BJ (cell line): ENCODE measurements around the gene MTARC1. TPM values are rescaled to one million over a fixed set of nuclear protein-coding genes. Genes with fewer than 3 reads are reported as not detected.

ENCODE experiments used
- CTCF ChIA-PET: fragments of 350-600 bp; formaldehyde crosslinking; extraction: SDS; loops from one replicate; lab custom pipeline; 2021; ENCODE audit warnings: antibody characterized with exemption, inconsistent platforms; lab: Yijun Ruan, JAX
- POLR2A ChIA-PET: fragments of 300-600 bp; sonication (Branson Sonifier 250); formaldehyde crosslinking; extraction: SDS; loops from one replicate; lab custom pipeline; 2021; ENCODE audit warnings: antibody characterized with exemption; lab: Charles Lee
- DNase-seq: peaks from one replicate; pipeline ENCODE4 v3.0.0-alpha.2; 2011; ENCODE audit warnings: low read depth
- H3K27me3 ChIP-seq: 2 replicates; pipeline ENCODE4 v1.6.0; 2011; ENCODE audit warnings: low read length; ENCODE audit not compliant: control insufficient read depth, insufficient read depth
- H3K36me3 ChIP-seq: 2 replicates; pipeline ENCODE4 v1.5.1; 2011; ENCODE audit warnings: low read length; ENCODE audit not compliant: control insufficient read depth, insufficient read depth
- H3K4me3 ChIP-seq: 2 replicates; pipeline ENCODE4 v1.5.1; 2011; ENCODE audit warnings: low read depth, mild to moderate bottlenecking, control low read depth, low read length
- polyA plus RNA-seq: library from polyadenylated mRNA; depleted of rRNA; stranded (reverse); fragments of >200 nt; gene quantifications from 2 replicates; pipeline ENCODE4 v1.2.3, GENCODE V29; 2011
- TF ChIP-seq, protein P1 (sequence below): IDR thresholded peaks from 2 replicates; pipeline ENCODE4 v1.5.1; 2011; ENCODE audit warnings: low read depth, mild to moderate bottlenecking, control low read depth, inconsistent platforms, low read length, moderate library complexity; ENCODE audit not compliant: insufficient read depth

The MTARC1 gene
- polyA plus RNA-seq, 1 experiment, result 0.72 TPM

DNA sequence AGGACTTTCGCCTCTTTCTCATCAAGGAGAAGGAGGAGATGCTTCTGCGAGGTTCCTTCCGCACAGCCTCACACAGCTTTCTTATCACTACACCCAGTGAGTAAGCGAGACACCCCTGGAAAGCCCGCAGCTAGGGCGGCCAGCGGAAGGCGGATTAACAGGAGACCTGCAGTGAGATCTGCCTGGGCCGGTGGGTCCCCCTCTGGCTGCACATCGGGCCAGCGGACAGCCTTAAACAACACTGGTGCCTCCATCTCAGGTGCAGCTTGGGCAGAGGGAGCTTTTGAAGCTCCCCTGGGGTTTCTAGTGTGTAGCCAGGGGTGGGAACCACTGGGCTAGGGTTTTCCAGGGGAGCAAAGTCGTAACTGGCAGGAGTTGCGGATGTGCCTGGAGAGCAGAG, 17.5 kb upstream of the MTARC1 start:
- CTCF ChIA-PET, result interaction anchor here (1.1 to 1.4 kb wide), 2 partner anchors 8 to 78 kb away, joined by 4 to 5 read pairs; no protein-coding TSS in a partner anchor
- POLR2A ChIA-PET, result no interaction called here
- no peak for DNase-seq

DNA sequence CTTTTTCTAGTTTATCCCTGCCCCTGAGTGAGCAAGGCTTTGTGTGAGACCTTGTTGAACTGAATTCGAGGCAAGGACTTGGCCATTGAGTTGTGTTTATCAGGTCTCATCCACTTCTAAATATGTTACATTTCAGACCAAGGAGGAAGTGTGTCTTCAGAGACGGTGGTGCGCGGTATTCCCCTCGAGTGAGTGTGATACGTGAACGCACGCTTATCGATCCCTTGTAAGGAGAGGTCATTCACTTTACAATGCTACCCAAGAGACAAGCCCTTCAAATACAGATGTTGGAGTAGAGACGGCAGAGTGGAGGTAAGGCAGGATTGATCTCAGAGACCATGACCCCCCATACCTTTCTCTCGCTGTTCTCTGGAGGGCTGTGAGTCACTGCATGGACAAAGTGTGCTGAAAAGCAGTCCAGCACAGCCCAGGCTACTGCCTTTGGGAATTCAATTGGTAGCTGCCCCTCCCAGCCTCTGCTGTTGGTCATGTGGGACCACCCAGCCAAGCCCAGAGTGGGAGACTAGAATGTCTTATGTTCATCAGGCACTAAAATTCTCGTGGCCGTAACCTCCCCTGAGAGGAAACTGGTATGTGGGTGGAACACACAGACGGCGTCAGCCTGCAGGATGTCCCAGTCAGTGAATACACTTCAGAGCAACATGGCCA, 16.3 kb upstream of the MTARC1 start:
- ChIA-PET CTCF (interaction anchor here (1.4 kb wide), 1 partner anchor 80 kb away, joined by 4 read pairs; no protein-coding TSS in a partner anchor), POLR2A (no interaction called here)
- no peak for DNase-seq
- no peaks in the 10 kb centered on the region for H3K27me3 ChIP-seq
- H3K4me3 ChIP-seq, result no peak overlapping the region
- H3K36me3 ChIP-seq, result peaks cover 6% of the 10 kb centered on the region
- TF ChIP-seq, protein P1, sequence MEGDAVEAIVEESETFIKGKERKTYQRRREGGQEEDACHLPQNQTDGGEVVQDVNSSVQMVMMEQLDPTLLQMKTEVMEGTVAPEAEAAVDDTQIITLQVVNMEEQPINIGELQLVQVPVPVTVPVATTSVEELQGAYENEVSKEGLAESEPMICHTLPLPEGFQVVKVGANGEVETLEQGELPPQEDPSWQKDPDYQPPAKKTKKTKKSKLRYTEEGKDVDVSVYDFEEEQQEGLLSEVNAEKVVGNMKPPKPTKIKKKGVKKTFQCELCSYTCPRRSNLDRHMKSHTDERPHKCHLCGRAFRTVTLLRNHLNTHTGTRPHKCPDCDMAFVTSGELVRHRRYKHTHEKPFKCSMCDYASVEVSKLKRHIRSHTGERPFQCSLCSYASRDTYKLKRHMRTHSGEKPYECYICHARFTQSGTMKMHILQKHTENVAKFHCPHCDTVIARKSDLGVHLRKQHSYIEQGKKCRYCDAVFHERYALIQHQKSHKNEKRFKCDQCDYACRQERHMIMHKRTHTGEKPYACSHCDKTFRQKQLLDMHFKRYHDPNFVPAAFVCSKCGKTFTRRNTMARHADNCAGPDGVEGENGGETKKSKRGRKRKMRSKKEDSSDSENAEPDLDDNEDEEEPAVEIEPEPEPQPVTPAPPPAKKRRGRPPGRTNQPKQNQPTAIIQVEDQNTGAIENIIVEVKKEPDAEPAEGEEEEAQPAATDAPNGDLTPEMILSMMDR, result no peak

More for the DNA sequence above, 17.5 kb upstream of the MTARC1 start:
- H3K4me3 ChIP-seq, result no peak overlapping the region
- TF ChIP-seq, protein P1, result no peak
- H3K27me3 ChIP-seq, result no peaks in the 10 kb centered on the region
- H3K36me3 ChIP-seq, result peaks cover 6% of the 10 kb centered on the region

DNA sequence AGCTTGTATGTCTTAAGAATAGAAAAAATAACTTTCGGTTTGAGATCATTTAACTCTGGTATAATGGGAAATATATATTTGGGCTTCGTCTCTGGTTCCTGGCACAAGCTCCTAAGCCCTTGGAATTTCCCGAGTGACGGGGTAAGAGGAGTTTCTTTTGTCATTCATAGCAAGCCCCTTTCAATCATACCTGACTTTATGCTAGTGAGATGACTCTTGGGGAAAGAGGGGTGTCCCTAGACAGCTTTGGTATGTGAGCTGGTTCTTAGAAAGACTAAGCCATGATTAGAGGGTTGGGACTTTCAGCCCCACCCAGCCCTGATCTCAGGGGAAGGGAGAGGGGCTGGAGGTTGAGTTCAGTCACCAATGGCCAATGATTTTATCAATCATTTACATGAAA, 13.9 kb upstream of the MTARC1 start:
- Histone ChIP-seq H3K4me3 (no peak overlapping the region), H3K36me3 (peaks cover 6% of the 10 kb centered on the region), H3K27me3 (no peaks in the 10 kb centered on the region)
- TF ChIP-seq, protein P1, result no peak
- ChIA-PET CTCF (interaction anchor here (0.7 to 7.3 kb wide), 9 partner anchors 14 to 554 kb away, joined by 3 to 64 read pairs (median 3); partner anchors contain the start of gene MTARC1), POLR2A (no interaction called here)
- no peak for DNase-seq

DNA sequence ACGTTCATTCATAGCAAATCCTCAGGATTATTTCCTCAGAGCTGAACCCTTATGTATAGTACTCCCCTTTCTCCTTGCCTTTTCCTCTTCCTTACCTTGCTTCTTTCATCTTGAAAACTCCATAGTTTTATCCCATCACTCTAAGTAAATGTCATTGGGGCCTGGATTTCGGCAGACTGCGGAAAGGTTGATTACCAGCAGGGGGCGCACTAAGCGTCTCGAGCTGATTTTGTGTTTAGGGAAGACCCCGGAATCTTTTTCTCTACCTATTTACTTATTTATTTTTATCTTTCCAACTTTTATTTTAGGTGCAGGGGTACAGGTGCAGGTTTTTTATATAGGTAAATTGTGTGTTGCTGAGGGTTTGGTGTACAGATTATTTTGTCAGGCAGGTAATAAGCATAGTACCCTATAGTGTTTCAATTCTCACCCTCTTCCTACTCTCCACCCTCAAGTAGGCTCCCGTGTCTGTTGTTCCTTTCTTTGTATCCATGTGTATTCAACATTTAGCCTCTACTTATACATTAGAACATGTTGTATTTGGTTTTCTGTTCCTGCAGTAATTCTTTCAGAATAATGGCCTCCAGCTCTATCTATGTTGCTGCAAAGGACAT, 11.4 kb upstream of the MTARC1 start:
- Histone ChIP-seq H3K4me3 (no peak overlapping the region), H3K36me3 (peaks cover 4% of the 10 kb centered on the region), H3K27me3 (no peaks in the 10 kb centered on the region)
- CTCF ChIA-PET, result interaction anchor here (0.6 to 7.3 kb wide), 29 partner anchors 12 to 784 kb away, joined by 3 to 89 read pairs (median 5); partner anchors contain the start of genes MTARC1 and MTARC2
- POLR2A ChIA-PET, result no interaction called here
- no peak for DNase-seq
- TF ChIP-seq, protein P1, result peak; percentile 87

DNA sequence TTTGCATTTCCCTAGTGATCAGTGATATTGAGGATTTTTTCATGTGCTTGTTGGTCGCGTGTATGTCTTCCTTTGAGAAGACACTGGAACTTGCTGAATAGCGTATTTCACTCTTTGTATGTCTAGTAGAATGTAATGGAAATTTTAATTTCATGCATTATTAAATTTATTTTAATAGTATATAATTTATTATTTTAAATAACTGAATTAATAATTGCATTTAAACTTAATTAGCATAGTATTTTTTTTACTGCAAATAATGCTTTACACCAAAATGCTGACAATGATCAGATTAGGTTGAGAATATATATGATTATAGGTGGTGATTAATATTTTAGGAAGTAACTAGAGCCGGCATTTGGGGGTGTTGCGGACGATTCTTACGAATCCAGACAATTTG, 10.5 kb upstream of the MTARC1 start:
- DNase-seq, result no peak
- Histone ChIP-seq H3K36me3 (no peaks in the 10 kb centered on the region), H3K27me3 (no peaks in the 10 kb centered on the region), H3K4me3 (no peak overlapping the region)
- POLR2A ChIA-PET, result no interaction called here
- CTCF ChIA-PET, result interaction anchor here (0.5 to 7.3 kb wide), 37 partner anchors 8 to 589 kb away, joined by 3 to 89 read pairs (median 5); partner anchors contain the start of genes MTARC1 and MTARC2
- TF ChIP-seq, protein P1, result no peak
